Tibial nerve (tissue), 4 donors: ENCODE results near the gene TTC38. TPM values are rescaled to one million over a fixed set of nuclear protein-coding genes. Genes with fewer than 3 reads are reported as not detected.

ENCODE experiments used
- DNase-seq, 2 donors: peaks; one replicate each; pipeline ENCODE4 v3.0.0-alpha.2; 2019; ENCODE audit warnings: low spot score in 2 of 2
- H3K27ac ChIP-seq, 4 donors: fragments of 200-600 bp; sonication (generic) in 3 of 4; one replicate each; pipeline ENCODE4 v1.5.1; 2017 to 2019; ENCODE audit warnings: mild to moderate bottlenecking in 1 of 4
- H3K27me3 ChIP-seq, 2 donors: fragments of 200-600 bp; sonication (generic) in 1 of 2; one replicate each; pipeline versions ENCODE4 v1.5.1 to v1.6.0; 2017 to 2019
- H3K36me3 ChIP-seq, 3 donors: fragments of 200-600 bp; sonication (generic); one replicate each; pipeline ENCODE4 v1.5.1; 2018 to 2019
- H3K4me1 ChIP-seq, 4 donors: fragments of 200-600 bp; sonication (generic) in 3 of 4; one replicate each; pipeline ENCODE4 v1.5.1; 2017 to 2019
- H3K4me3 ChIP-seq, 4 donors: fragments of 200-600 bp; sonication (generic) in 3 of 4; one replicate each; pipeline ENCODE4 v1.5.1; 2017 to 2019; ENCODE audit warnings: mild to moderate bottlenecking in 1 of 4, moderate library complexity in 1 of 4
- H3K9me3 ChIP-seq, 4 donors: fragments of 200-600 bp; sonication (generic) in 3 of 4; one replicate each; pipeline ENCODE4 v1.5.1; 2017 to 2019
- CTCF ChIP-seq, 5 experiments: fragments of 200-600 bp in 3 of 5; fragments of 450-650 bp in 2 of 5; sonication (generic) in 3 of 5; IDR thresholded peaks; one replicate each; pipeline ENCODE4 v1.5.1; 2016 to 2019; ENCODE audit warnings: antibody characterized with exemption in 5 of 5, mild to moderate bottlenecking in 3 of 5, moderate library complexity in 2 of 5
- EP300 ChIP-seq, 2 donors: sonication (generic); formaldehyde crosslinking; IDR thresholded peaks; one replicate each; pipeline ENCODE4 v1.6.1; 2017; ENCODE audit warnings: antibody characterized with exemption in 2 of 2, mild to moderate bottlenecking in 1 of 2
- POLR2A ChIP-seq, 2 donors: fragments of 450-650 bp; IDR thresholded peaks; one replicate each; pipeline ENCODE4 v1.6.1; 2017; ENCODE audit warnings: antibody characterized with exemption in 2 of 2, mild to moderate bottlenecking in 2 of 2, moderate library complexity in 2 of 2
- WGBS, 2 donors: methylation state at CpG; one replicate each; pipeline ENCODE4 v1.1.5; 2018; 5-methylcytosine and 5-hydroxymethylcytosine counted together
- total RNA-seq, 4 donors: library from RNA; depleted of rRNA; stranded (reverse); fragments of >200 nt; gene quantifications; one replicate each; pipeline ENCODE4 v1.1.0, GENCODE V29; 2016

TTC38 gene
- total RNA-seq, 4 donors from 2014 or later: 63.2 to 85.2 (median 74.2) TPM

GRCh38 chr22:46339956-46340355 is 72.1 kb downstream of the TTC38 start:
- DNase-seq: no peak
- TF ChIP-seq EP300 (IDR thresholded peaks at IDR 0.05) (no peak), POLR2A (IDR thresholded peaks at IDR 0.05) (no peak), CTCF (IDR thresholded peaks at IDR 0.05) (no peak)
- H3K27me3 ChIP-seq: no peaks in the 10 kb centered on the region
- H3K27ac ChIP-seq: no peak overlapping the region
- 93 to 95% methylated on average over 5 of the region's 5 CpGs for WGBS, 2 donors
- H3K36me3 ChIP-seq: peaks cover 0 to 73% (median 12%) of the 10 kb centered on the region in 3 donors
- H3K4me3 ChIP-seq: no peak overlapping the region
- peaks cover 0 to 28% (median 8%) of the 10 kb centered on the region in 4 donors for H3K4me1 ChIP-seq
- no peaks in the 10 kb centered on the region for H3K9me3 ChIP-seq

- TF ChIP-seq POLR2A (IDR thresholded peaks at IDR 0.05) (no peak), EP300 (IDR thresholded peaks at IDR 0.05) (no peak), CTCF (IDR thresholded peaks at IDR 0.05) (no peak)
- Histone ChIP-seq H3K27ac (no peak overlapping the region), H3K4me1 (peaks cover 0 to 25% (median 8%) of the 10 kb centered on the region in 4 donors), H3K27me3 (no peaks in the 10 kb centered on the region), H3K36me3 (peaks cover 0 to 80% (median 14%) of the 10 kb centered on the region in 3 donors), H3K9me3 (no peaks in the 10 kb centered on the region), H3K4me3 (no peak overlapping the region)
- no peak for DNase-seq
- WGBS, 2 donors: 81 to 82% methylated on average over 13 of the region's 13 CpGs
These were observed 72.9 kb downstream of the TTC38 start for GRCh38 chr22:46340676-46341075.

Other genes starting within 250 kb of the TTC38 start
- gene PPARA, start 117.5 kb upstream of the TTC38 start, total RNA-seq: 10 to 100 TPM; 18.9 to 43.5 (median 27.2) TPM
- 10 to 100 TPM in 3 of 4 donors, 1 to 10 TPM in 1; 7.5 to 22.5 (median 17.4) TPM for gene CDPF1, start 17.7 kb upstream of the TTC38 start, total RNA-seq
- gene PKDREJ, start 4.7 kb upstream of the TTC38 start, total RNA-seq: under 1 TPM in 2 of 4 donors, not detected in 2; under 0.01 to 0.39 TPM
- 1 to 10 TPM in 1 of 4 donors, under 1 TPM in 1, not detected in 2; 0.30 to 3.3 TPM for gene GTSE1, start 28.9 kb downstream of the TTC38 start, total RNA-seq
- 10 to 100 TPM; 50.0 to 85.3 (median 64.5) TPM for gene TRMU, start 67.7 kb downstream of the TTC38 start, total RNA-seq